ENCODE measurements around the gene CALD1. TPM values are rescaled to one million over a fixed set of nuclear protein-coding genes. Genes with fewer than 3 reads are reported as not detected.

The CALD1 gene
- total and polyA plus RNA-seq, 4 donors = 48.0 to 226 (median 95.2) TPM

- Histone ChIP-seq H3K9ac (ENCODE audit: low read depth in 1 of 2, low read length in 2 of 2) (no peak overlapping the region), H3K27ac (ENCODE audit: low read depth in 1 of 2, low read length in 2 of 2) (no peak overlapping the region), H3K36me3 (ENCODE audit: control insufficient read depth in 4 of 4, insufficient read depth in 3 of 4, low read depth in 1 of 4, low read length in 3 of 4) (no peaks in the 10 kb centered on the region), H3K9me3 (ENCODE audit: control insufficient read depth in 4 of 4, low read length in 3 of 4) (no peaks in the 10 kb centered on the region), H3K4me3 (ENCODE audit: low read depth in 1 of 3, low read length in 3 of 3) (no peak overlapping the region), H3K4me1 (ENCODE audit: control insufficient read depth in 4 of 4, insufficient read depth in 4 of 4, low read length in 3 of 4) (no peaks in the 10 kb centered on the region), H3K27me3 (ENCODE audit: control insufficient read depth in 4 of 4, insufficient read depth in 4 of 4, low read length in 3 of 4) (no peaks in the 10 kb centered on the region)
- TF ChIP-seq HNF4G (IDR thresholded peaks at IDR 0.05) = no peak
- TF ChIP-seq GABPA (IDR thresholded peaks at IDR 0.05 in 1 of 2, conservative IDR thresholded peaks at IDR 0.05 in 1 of 2) = no peak
- no peak for TF ChIP-seq RXRA (IDR thresholded peaks at IDR 0.05)
- TF ChIP-seq JUND (IDR thresholded peaks at IDR 0.05) = no peak
- no peak for TF ChIP-seq RAD21 (IDR thresholded peaks at IDR 0.05)
- TF ChIP-seq REST (IDR thresholded peaks at IDR 0.05) = no peak
- TF ChIP-seq NR2F2 (IDR thresholded peaks at IDR 0.05) = no peak
- TF ChIP-seq MAX (IDR thresholded peaks at IDR 0.05) = no peak
- TF ChIP-seq FOXA2 (IDR thresholded peaks at IDR 0.05) = no peak
- no peak for TF ChIP-seq YY1 (IDR thresholded peaks at IDR 0.05)
- TF ChIP-seq, protein P1, sequence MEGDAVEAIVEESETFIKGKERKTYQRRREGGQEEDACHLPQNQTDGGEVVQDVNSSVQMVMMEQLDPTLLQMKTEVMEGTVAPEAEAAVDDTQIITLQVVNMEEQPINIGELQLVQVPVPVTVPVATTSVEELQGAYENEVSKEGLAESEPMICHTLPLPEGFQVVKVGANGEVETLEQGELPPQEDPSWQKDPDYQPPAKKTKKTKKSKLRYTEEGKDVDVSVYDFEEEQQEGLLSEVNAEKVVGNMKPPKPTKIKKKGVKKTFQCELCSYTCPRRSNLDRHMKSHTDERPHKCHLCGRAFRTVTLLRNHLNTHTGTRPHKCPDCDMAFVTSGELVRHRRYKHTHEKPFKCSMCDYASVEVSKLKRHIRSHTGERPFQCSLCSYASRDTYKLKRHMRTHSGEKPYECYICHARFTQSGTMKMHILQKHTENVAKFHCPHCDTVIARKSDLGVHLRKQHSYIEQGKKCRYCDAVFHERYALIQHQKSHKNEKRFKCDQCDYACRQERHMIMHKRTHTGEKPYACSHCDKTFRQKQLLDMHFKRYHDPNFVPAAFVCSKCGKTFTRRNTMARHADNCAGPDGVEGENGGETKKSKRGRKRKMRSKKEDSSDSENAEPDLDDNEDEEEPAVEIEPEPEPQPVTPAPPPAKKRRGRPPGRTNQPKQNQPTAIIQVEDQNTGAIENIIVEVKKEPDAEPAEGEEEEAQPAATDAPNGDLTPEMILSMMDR (IDR thresholded peaks at IDR 0.05; ENCODE audit: low read depth, low read length, missing input control) = no peak
- TF ChIP-seq, protein P2, sequence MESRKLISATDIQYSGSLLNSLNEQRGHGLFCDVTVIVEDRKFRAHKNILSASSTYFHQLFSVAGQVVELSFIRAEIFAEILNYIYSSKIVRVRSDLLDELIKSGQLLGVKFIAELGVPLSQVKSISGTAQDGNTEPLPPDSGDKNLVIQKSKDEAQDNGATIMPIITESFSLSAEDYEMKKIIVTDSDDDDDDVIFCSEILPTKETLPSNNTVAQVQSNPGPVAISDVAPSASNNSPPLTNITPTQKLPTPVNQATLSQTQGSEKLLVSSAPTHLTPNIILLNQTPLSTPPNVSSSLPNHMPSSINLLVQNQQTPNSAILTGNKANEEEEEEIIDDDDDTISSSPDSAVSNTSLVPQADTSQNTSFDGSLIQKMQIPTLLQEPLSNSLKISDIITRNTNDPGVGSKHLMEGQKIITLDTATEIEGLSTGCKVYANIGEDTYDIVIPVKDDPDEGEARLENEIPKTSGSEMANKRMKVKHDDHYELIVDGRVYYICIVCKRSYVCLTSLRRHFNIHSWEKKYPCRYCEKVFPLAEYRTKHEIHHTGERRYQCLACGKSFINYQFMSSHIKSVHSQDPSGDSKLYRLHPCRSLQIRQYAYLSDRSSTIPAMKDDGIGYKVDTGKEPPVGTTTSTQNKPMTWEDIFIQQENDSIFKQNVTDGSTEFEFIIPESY (IDR thresholded peaks at IDR 0.05) = no peak
- TF ChIP-seq EGR1 (IDR thresholded peaks at IDR 0.05; ENCODE audit: low read depth in 2 of 2) = no peak
- TF ChIP-seq SP1 (IDR thresholded peaks at IDR 0.05) = no peak
- TF ChIP-seq ATF3 (IDR thresholded peaks at IDR 0.05) = no peak
- no peak for TF ChIP-seq TAF1 (conservative IDR thresholded peaks at IDR 0.05)
- DNase-seq (ENCODE audit: low spot score) = no peak
- WGBS = 67% methylated on average over 4 of the region's 4 CpGs
Observed at GRCh38 chr7:134835463-134835823, 56.0 kb downstream of the CALD1 start.

DNA sequence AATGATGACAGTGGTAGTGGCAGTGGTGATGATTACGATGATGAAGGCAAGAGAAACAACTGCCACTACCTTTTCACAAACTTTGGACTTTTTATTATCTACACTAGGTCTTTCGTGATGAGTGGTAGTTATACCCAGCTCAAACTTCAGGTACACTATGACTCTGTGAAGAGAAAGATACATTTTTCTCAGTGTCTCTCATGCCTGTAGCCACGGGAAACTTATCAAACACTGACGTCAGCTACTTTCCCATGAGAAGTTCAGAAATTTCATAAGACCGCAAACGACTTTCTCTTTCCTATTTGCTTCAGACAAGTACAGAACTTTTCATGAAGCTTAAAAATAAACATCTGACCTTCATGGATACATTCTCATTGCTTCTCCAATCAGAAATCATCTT is 57.0 kb downstream of the CALD1 start:
- WGBS = 73% methylated on average over 6 of the region's 6 CpGs
- Histone ChIP-seq H3K36me3 (ENCODE audit: control insufficient read depth in 4 of 4, insufficient read depth in 3 of 4, low read depth in 1 of 4, low read length in 3 of 4) (no peaks in the 10 kb centered on the region), H3K9me3 (ENCODE audit: control insufficient read depth in 4 of 4, low read length in 3 of 4) (no peaks in the 10 kb centered on the region), H3K9ac (ENCODE audit: low read depth in 1 of 2, low read length in 2 of 2) (no peak overlapping the region), H3K4me1 (ENCODE audit: control insufficient read depth in 4 of 4, insufficient read depth in 4 of 4, low read length in 3 of 4) (peaks cover 0 to under 1% (median 0%) of the 10 kb centered on the region in 4 donors), H3K27ac (ENCODE audit: low read depth in 1 of 2, low read length in 2 of 2) (no peak overlapping the region), H3K27me3 (ENCODE audit: control insufficient read depth in 4 of 4, insufficient read depth in 4 of 4, low read length in 3 of 4) (no peaks in the 10 kb centered on the region), H3K4me3 (ENCODE audit: low read depth in 1 of 3, low read length in 3 of 3) (no peak overlapping the region)
- DNase-seq (ENCODE audit: low spot score) = no peak
- TF ChIP-seq ATF3 (IDR thresholded peaks at IDR 0.05) (no peak), FOXA2 (IDR thresholded peaks at IDR 0.05) (no peak)
